ENCODE results near the gene RPS15.

Gene RPS15

DNA sequence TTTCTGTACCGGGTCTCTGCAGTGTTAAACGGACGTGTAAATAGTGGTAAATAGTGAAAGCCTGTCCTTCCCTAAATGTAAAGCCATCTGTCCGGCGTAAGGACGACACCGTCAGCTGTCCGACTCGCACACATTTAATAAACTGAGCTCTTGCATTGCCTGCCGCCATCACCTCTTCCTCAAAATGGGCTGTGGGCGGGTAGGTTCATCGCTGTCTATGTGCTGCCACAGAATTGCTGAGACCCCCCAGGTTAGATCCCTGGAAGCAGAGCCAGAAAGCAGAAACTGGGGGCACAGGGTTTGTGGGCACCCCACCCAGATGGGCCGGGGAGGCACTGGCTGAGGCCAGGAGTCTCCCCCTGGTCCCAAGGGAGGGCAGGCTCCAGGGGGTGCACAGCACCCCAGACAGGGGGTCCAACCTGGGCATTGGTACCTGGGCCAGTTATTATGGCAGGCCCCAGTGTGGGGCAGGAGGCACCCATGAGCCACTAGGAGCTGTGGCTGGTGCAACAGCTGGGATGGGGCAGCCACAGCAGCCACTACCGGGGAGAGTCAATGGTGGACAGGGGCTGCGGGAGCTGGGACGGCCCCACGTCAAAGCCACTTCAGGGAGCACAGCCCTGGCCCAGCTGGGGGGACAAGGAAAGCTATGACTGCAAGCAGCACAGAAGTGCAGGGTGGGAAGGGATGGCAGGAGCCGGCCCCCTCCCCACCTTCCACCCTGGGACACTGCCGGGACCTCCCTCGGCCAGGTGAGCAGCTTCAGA is 35.1 kb downstream of the RPS15 start:
- Histone ChIP-seq H3K9me2 (ENCODE audit: low read depth, low read length) (no peaks in the 10 kb centered on the region), H3K36me3 (ENCODE audit: insufficient read depth, low read length) (peaks cover 18% of the 10 kb centered on the region), H3F3A (ENCODE audit: insufficient read depth, low read length) (no peaks in the 10 kb centered on the region), H2AFZ (ENCODE audit: low read length) (no peak overlapping the region), H3K9ac (ENCODE audit: low read length) (no peak overlapping the region), H3K4me3 (ENCODE audit: low read depth, low read length, poor library complexity, severe bottlenecking) (no peak overlapping the region), H4K20me1 (ENCODE audit: insufficient read depth, low read length) (no peaks in the 10 kb centered on the region), H3K79me2 (ENCODE audit: insufficient read depth, low read length) (no peaks in the 10 kb centered on the region), H3K4me2 (ENCODE audit: low read length) (no peak overlapping the region), H3K9me3 (ENCODE audit: low read length) (no peaks in the 10 kb centered on the region), H3K4me1 (ENCODE audit: insufficient read depth, low read length, severe bottlenecking) (peaks cover 17% of the 10 kb centered on the region), H3K27ac (ENCODE audit: low read depth, low read length, poor library complexity, severe bottlenecking) (no peak overlapping the region), H3K27me3 (ENCODE audit: insufficient read depth, low read length) (peaks cover 22% of the 10 kb centered on the region; the same call in 1 of the 2 replicates)
- TF ChIP-seq EZH2 (IDR thresholded peaks at IDR 0.05; ENCODE audit: borderline replicate concordance, low read length) = no peak
- TF ChIP-seq, protein P1, sequence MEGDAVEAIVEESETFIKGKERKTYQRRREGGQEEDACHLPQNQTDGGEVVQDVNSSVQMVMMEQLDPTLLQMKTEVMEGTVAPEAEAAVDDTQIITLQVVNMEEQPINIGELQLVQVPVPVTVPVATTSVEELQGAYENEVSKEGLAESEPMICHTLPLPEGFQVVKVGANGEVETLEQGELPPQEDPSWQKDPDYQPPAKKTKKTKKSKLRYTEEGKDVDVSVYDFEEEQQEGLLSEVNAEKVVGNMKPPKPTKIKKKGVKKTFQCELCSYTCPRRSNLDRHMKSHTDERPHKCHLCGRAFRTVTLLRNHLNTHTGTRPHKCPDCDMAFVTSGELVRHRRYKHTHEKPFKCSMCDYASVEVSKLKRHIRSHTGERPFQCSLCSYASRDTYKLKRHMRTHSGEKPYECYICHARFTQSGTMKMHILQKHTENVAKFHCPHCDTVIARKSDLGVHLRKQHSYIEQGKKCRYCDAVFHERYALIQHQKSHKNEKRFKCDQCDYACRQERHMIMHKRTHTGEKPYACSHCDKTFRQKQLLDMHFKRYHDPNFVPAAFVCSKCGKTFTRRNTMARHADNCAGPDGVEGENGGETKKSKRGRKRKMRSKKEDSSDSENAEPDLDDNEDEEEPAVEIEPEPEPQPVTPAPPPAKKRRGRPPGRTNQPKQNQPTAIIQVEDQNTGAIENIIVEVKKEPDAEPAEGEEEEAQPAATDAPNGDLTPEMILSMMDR (IDR thresholded peaks at IDR 0.05; ENCODE audit: low read length) = no peak

DNA sequence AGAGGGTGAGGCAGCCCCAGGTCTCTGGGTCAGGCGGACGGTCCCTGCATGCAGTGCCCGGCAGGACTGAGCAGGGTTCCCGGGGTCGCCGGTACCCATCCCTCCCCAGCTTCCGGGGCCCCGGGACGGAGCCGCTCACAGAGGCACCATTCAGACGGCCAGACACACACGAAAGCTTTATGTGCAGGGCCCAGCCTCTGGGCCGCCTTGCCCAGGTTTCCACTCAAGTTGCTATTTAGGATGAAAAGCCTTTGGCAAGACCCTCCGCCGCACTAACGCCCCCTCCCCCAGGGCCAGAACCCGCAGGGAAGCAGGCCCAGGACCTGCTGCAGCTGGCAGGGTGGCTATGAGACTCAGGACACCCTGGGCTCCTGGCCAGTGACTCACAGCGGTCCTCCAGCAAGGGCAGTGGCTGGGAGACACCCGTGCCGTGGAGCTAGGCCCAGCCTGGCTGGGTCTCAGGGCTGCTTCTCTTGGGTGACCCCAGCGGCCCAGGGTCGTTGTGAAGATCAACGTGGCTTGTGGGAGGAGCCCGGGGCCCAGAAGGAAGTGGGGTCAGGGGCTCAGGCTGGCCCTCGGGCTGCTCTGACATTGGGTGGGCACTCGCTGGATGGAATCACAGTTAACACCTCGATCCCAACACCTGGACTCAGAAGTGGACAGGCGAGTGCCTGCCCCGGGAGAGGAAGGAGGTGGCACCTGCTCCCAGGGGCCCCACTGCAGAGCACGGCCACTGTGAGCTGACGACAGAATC is 36.0 kb downstream of the RPS15 start:
- no peak for TF ChIP-seq EZH2 (IDR thresholded peaks at IDR 0.05; ENCODE audit: borderline replicate concordance, low read length)
- TF ChIP-seq, protein P1 (IDR thresholded peaks at IDR 0.05; ENCODE audit: low read length) = no peak
- Histone ChIP-seq H3K79me2 (ENCODE audit: insufficient read depth, low read length) (no peaks in the 10 kb centered on the region), H3K4me1 (ENCODE audit: insufficient read depth, low read length, severe bottlenecking) (peaks cover 20% of the 10 kb centered on the region), H4K20me1 (ENCODE audit: insufficient read depth, low read length) (no peaks in the 10 kb centered on the region), H3K9me3 (ENCODE audit: low read length) (no peaks in the 10 kb centered on the region), H3K4me2 (ENCODE audit: low read length) (no peak overlapping the region), H3F3A (ENCODE audit: insufficient read depth, low read length) (no peaks in the 10 kb centered on the region), H3K36me3 (ENCODE audit: insufficient read depth, low read length) (peaks cover 18% of the 10 kb centered on the region), H3K9me2 (ENCODE audit: low read depth, low read length) (no peaks in the 10 kb centered on the region), H3K27me3 (ENCODE audit: insufficient read depth, low read length) (peaks cover 18% of the 10 kb centered on the region; the same call in 1 of the 2 replicates), H2AFZ (ENCODE audit: low read length) (no peak overlapping the region), H3K4me3 (ENCODE audit: low read depth, low read length, poor library complexity, severe bottlenecking) (no peak overlapping the region), H3K27ac (ENCODE audit: low read depth, low read length, poor library complexity, severe bottlenecking) (no peak overlapping the region), H3K9ac (ENCODE audit: low read length) (no peak overlapping the region)

DNA sequence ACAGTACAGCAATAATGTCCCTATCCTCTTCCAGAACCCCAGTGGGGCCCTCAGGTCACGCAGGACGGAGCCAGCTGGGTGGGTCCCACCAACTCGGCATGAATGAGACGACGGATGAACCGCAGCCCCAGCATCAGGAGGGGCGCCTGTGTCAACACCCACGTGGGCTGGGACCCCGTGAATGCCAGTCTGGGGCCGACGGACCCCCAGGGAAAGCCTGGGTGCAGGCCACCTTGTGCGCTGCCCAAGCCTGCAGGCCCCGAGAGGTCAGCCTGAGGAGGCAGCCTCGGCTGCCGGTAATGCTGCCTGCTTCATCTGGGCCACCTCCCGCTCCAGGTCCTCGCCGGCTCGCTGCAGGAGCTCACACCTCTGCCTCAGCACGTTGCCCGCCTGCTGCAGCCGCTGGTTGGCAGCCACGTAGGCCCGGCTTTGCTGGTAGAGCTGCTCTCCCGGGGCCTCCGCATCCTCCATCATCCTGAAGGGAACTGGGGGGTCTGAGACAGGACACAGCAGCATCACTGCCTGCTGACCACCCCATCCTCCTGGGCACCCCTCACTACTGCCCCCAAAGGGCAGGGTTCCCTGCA is 36.7 kb downstream of the RPS15 start:
- no peak overlapping the region for H3K4me3 ChIP-seq (ENCODE audit: low read depth, low read length, poor library complexity, severe bottlenecking)
- no peak overlapping the region for H3K9ac ChIP-seq (ENCODE audit: low read length)
- no peaks in the 10 kb centered on the region for H4K20me1 ChIP-seq (ENCODE audit: insufficient read depth, low read length)
- H3K79me2 ChIP-seq (ENCODE audit: insufficient read depth, low read length) = no peaks in the 10 kb centered on the region
- peaks cover 26% of the 10 kb centered on the region for H3K4me1 ChIP-seq (ENCODE audit: insufficient read depth, low read length, severe bottlenecking)
- no peak overlapping the region for H2AFZ ChIP-seq (ENCODE audit: low read length)
- H3K9me3 ChIP-seq (ENCODE audit: low read length) = no peaks in the 10 kb centered on the region
- no peak overlapping the region for H3K4me2 ChIP-seq (ENCODE audit: low read length)
- H3K27ac ChIP-seq (ENCODE audit: low read depth, low read length, poor library complexity, severe bottlenecking) = no peak overlapping the region
- no peaks in the 10 kb centered on the region for H3F3A ChIP-seq (ENCODE audit: insufficient read depth, low read length)
- peaks cover 18% of the 10 kb centered on the region for H3K36me3 ChIP-seq (ENCODE audit: insufficient read depth, low read length)
- no peak for TF ChIP-seq EZH2 (IDR thresholded peaks at IDR 0.05; ENCODE audit: borderline replicate concordance, low read length)
- TF ChIP-seq, protein P1 (IDR thresholded peaks at IDR 0.05; ENCODE audit: low read length) = no peak
- H3K27me3 ChIP-seq (ENCODE audit: insufficient read depth, low read length) = peaks cover 18% of the 10 kb centered on the region; the same call in 1 of the 2 replicates
- H3K9me2 ChIP-seq (ENCODE audit: low read depth, low read length) = no peaks in the 10 kb centered on the region
